Measurements from ENCODE around the gene PIGBOS1. TPM values are rescaled to one million over a fixed set of nuclear protein-coding genes. Genes with fewer than 3 reads are reported as not detected.

PIGBOS1 gene
- total RNA-seq, 2 donors from 2014 or later: 8.5 to 8.7 TPM

DNA sequence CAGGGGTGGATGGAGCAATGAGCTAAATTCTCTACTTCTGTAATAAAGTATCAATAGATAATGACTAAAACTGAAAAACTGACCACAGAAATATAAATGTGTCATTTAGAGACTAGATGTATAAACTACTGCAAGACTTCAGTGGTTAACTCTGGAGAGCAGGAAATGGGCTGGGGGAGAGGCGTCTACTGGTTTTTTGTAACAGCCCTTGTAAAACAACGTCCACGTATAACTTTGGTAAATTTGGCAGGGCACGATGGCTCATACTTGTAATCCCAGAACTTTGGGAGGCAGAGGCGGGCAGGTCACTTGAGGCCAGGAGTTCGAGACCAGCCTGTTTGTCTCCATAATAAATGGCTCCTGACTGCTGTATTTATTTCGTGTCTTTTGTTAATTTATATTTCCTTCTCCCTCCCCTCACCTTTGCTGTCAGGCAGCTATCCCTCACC lies 41.8 kb downstream of the PIGBOS1 start:
- no peak for DNase-seq (ENCODE audit: low spot score)
- intact Hi-C loops (cut with DNase I): no loop called here

DNA sequence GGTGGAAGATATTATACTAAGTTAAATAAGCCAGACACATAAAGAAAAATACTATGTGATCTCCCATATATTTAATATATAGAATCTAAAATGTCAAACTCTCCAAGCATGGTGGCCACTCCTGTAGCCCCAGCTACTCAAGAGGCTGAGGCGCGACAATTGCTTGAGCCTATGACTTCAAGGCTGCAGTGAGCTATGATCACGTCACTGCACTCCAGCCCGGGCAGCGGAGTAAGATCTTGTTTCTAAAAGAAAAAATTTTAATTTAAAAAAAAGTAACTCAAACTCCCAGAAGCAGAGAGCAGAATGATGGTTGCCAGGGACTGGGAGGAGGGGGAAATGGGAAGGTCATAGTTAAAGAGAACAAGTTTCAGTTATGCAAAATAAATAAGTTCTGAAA lies 42.6 kb downstream of the PIGBOS1 start:
- no peak for DNase-seq (ENCODE audit: low spot score)
- intact Hi-C loops (cut with DNase I): no loop called here

- intact Hi-C loops (cut with DNase I): no loop called here
- DNase-seq (ENCODE audit: low spot score): no peak
Observed at GRCh38 chr15:55270291-55270690, 48.6 kb downstream of the PIGBOS1 start.

- intact Hi-C loops (cut with DNase I): no loop called here
- no peak for DNase-seq (ENCODE audit: low spot score)
Observed at GRCh38 chr15:55268176-55268695, 50.7 kb downstream of the PIGBOS1 start.

DNA sequence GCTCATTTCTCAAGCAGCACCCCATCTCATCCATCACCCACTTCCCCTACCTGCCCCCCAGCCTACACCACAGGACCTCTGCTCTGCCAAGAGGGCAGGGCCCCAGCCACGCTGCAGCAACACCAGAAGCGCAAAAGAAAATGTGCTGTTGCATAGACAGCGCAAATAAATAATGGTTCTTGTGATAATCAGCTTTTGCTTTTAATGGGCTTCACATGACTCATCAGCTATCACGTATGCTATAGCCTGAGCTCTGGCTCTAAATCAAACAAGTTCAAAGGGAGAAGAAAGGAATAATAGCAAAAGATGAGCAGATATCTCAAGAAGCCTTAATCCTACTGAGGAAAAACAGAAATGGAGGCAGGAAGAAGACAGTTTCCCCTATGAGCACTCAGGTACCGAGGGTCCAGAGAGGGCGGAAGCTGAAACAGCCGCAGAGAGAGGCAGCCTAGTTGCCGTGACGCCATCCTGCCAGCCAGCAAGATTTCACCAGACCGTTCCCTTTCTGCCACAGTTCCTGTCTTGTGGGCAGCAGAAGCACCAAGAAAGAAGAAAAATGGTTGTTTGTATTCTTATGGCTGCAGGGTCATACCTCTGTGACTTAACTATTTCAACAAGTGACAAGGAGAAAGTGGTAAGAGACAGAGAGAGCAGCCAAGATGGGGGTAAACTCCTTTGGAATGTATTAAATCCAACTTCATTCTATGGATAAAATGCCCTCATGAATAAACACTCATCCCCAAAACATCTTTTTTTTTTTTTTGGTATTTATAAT lies 51.3 kb downstream of the PIGBOS1 start:
- intact Hi-C loops (cut with DNase I): no loop called here
- DNase-seq (ENCODE audit: low spot score): no peak

Other genes with a start within 250 kb of the PIGBOS1 start
- 10 to 100 TPM; 68.9 to 69.9 TPM for gene RSL24D1, start 122.2 kb downstream of the PIGBOS1 start, total RNA-seq
- 10 to 100 TPM; 40.6 to 59.3 TPM for gene RAB27A, start 29.3 kb downstream of the PIGBOS1 start, total RNA-seq
- 10 to 100 TPM; 13.6 to 16.1 TPM for gene PIGB, start 99 bp upstream of the PIGBOS1 start, total RNA-seq
- 10 to 100 TPM; 89.9 to 91.3 TPM for gene CCPG1, start 89.2 kb upstream of the PIGBOS1 start, total RNA-seq
- gene PIERCE2, start 89.4 kb upstream of the PIGBOS1 start, total RNA-seq: 1 to 10 TPM; 1.4 to 1.8 TPM
- 1 to 10 TPM in 1 of 2 donors, under 1 TPM in 1; 0.93 to 1.9 TPM for gene DNAAF4, start 189.1 kb upstream of the PIGBOS1 start, total RNA-seq